HG03521 (cell line): Measurements from ENCODE around the gene CCDC6.
A peak's percentile ranks its signal among the peaks of the same experiment; 100 is the strongest.
"Not testable (repeated sequence)": the region's sequence is repeated elsewhere in the genome, so short reads cannot be mapped to it uniquely, and the experiment has no call there.

ENCODE experiments used
- ATAC-seq: cut with Tn5 transposase; IDR thresholded peaks from one replicate; pipeline ENCODE4 v1.9.1; 2021; ENCODE audit warnings: mild to moderate bottlenecking, moderate library complexity; ENCODE audit not compliant: unreplicated experiment

The CCDC6 gene

GRCh38 chr10:59905731-59906416 is 482 bp downstream of the CCDC6 start:
- ATAC-seq = peak; percentile 4

GRCh38 chr10:59905066-59905730 is 1.2 kb downstream of the CCDC6 start:
- ATAC-seq = peak; percentile 32

- ATAC-seq = no peak
Observed at GRCh38 chr10:59904426-59905065, 1.8 kb downstream of the CCDC6 start.

- ATAC-seq = no peak
Observed at GRCh38 chr10:59903871-59904270, 2.5 kb downstream of the CCDC6 start.

GRCh38 chr10:59902016-59902415 is 4.3 kb downstream of the CCDC6 start:
- ATAC-seq = no peak

GRCh38 chr10:59901470-59901869 is 4.9 kb downstream of the CCDC6 start:
- no peak for ATAC-seq

GRCh38 chr10:59900048-59900727 is 6.2 kb downstream of the CCDC6 start:
- ATAC-seq = no peak

GRCh38 chr10:59898125-59898835 is 8.1 kb downstream of the CCDC6 start:
- ATAC-seq = no peak

GRCh38 chr10:59896191-59896590 is 10.2 kb downstream of the CCDC6 start:
- no peak for ATAC-seq

- no peak for ATAC-seq
Observed at GRCh38 chr10:59895629-59896116, 10.7 kb downstream of the CCDC6 start.

- ATAC-seq = no peak
Observed at GRCh38 chr10:59894114-59894513, 12.2 kb downstream of the CCDC6 start.

GRCh38 chr10:59892697-59893096 is 13.7 kb downstream of the CCDC6 start:
- ATAC-seq = no peak

GRCh38 chr10:59891936-59892335 is 14.4 kb downstream of the CCDC6 start:
- ATAC-seq = no peak

- no peak for ATAC-seq
Observed at GRCh38 chr10:59891349-59891748, 15.0 kb downstream of the CCDC6 start.

- no peak for ATAC-seq
Observed at GRCh38 chr10:59888781-59889435, 17.4 kb downstream of the CCDC6 start.

- no peak for ATAC-seq
Observed at GRCh38 chr10:59887972-59888640, 18.2 kb downstream of the CCDC6 start.

- ATAC-seq = no peak
Observed at GRCh38 chr10:59887006-59887405, 19.4 kb downstream of the CCDC6 start.

- peak; percentile 92 for ATAC-seq
Observed at GRCh38 chr10:59885430-59886134, 20.8 kb downstream of the CCDC6 start.

- ATAC-seq = not testable (repeated sequence)
Observed at GRCh38 chr10:59884893-59885292, 21.5 kb downstream of the CCDC6 start.
